ENCODE data around the gene SPG7.
A peak's percentile ranks its signal among the peaks of the same experiment; 100 is the strongest.

Gene SPG7

DNA sequence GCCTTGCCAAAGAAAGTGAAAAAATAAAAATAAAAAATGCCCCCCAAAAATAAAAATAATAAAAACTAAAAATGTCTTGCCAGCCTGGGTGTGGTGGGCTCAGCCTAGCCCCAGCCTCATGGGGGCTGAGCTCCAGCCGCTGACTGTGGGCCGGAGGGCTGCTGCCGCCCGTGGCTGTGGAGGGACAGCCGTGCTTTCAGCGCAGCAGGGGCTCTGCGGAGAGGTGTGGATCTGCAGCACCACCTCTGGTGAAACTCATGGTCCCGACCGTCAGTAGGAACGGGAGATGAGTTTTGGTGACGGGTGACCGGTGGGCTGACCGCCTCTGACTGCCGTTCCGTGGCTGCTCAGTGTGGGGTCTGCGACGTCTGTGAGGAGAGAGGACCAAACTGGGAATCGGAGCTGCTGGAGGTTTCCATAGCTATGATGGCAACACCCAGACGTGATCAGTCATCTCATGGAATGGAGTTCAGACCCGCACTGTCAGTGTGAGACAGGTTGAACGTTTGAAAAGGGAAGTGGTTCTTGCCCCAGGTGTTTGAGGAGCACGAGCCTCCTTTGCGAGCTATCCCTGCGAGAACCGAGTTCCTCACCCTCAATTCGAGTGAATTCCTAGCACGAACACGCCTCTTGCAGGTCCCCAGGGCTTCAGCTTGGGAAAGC is 40.3 kb downstream of the SPG7 start:
- DNase-seq: no peak

DNA sequence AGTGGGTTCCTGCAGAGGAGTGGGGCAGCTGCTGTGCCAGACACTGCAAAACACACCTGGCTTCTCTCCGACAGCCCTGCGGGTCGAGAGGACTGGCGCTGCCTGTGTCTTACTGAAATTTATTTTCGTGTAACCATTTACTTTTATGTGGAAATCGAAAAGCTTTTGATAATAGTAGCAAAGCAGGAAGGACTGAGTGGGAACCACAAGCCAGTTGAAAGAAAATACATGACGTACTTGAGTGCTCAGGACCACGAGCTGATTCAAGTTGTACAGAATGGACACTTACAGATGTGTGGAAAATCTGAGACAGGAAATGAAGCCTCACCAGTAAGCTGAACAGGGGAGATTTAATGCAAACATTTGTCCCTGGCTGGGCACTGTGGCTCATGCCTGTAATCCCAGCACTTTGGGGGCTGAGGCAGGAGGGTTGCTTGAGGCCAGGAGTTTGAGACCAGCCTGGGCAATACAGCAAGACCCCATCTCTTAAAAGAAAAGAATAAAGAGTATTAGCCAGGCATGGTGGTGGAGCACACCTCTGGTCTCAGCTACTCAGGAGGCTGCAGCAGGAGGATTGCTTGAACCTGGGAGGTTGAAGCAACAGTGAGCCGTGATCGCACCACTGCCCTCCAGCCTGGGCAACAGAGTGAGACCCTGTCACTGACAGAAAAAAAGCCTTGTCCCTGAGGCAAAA is 41.0 kb downstream of the SPG7 start:
- DNase-seq: no peak

DNA sequence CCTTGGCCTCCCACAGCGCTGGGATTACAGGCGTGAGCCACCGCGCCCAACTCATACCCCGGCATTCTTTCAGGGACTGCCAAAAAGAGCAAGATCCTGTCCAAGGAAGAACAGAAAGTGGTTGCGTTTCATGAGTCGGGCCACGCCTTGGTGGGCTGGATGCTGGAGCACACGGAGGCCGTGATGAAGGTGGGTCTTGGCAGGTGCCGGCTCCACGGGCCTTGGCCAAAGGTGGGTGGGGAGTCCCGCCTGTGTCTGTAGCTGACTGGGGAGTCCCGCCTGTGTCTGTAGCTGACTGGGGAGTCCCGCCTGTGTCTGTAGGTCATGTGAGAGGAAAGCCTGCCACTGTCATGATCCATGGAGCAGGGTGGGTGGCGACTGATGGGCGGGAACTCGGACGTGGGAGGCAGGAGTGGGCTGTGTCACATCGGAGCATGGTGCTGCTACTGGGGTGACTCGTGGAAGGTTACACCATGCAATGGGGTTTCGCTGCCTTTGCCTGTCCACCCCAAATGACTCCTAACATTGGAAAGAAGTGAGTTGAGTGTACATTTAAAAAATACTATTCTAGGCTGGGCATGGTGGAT is 42.3 kb downstream of the SPG7 start:
- no peak for DNase-seq

DNA sequence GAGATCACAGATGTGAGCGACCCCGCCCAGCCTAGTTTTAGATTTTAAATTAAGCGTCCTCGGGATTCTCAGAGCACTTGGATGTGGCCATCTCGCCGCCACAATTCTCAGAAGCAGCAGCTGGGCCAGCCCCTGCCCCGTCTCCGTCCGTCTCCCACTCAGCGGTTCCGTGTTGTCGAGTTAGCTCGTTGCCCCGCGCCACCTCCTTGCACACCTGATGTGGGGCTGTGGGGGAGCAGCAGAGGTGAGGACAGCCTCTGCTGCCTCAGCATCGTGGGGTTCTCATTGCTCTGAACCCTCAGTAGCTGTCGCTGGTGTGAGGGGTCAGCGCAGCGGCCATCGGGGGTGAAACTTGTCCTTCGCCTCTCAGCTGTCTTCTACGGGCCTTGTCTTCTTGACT is 44.1 kb downstream of the SPG7 start:
- DNase-seq: no peak

DNA sequence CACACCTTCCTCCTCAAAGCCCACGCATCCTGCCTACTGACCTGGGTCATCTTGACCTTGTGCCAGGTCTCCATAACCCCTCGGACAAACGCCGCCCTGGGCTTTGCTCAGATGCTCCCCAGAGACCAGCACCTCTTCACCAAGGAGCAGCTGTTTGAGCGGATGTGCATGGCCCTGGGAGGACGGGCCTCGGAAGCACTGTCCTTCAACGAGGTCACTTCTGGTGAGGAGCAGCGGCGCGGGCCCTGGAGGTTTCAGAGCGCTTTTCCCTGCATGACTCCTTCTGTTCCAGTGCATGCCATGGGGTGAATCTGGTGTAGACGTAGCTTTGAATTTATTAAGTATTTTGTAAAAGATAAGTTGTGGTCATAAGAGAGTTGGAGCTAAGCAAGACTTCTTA is 44.7 kb downstream of the SPG7 start:
- no peak for DNase-seq

DNA sequence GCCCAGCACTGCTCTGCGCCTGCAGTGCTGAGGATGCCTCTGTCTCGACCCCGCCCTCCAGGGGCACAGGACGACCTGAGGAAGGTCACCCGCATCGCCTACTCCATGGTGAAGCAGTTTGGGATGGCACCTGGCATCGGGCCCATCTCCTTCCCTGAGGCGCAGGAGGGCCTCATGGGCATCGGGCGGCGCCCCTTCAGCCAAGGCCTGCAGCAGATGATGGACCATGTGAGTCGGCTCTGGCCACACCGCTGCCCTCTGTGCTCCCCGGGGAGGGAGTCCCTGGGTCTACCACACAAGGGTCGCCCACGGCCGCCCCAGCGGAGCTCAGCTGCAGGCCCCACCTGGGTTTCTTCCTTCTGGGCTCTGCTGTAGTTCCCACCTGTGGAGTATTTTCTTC is 45.5 kb downstream of the SPG7 start:
- DNase-seq: no peak

DNA sequence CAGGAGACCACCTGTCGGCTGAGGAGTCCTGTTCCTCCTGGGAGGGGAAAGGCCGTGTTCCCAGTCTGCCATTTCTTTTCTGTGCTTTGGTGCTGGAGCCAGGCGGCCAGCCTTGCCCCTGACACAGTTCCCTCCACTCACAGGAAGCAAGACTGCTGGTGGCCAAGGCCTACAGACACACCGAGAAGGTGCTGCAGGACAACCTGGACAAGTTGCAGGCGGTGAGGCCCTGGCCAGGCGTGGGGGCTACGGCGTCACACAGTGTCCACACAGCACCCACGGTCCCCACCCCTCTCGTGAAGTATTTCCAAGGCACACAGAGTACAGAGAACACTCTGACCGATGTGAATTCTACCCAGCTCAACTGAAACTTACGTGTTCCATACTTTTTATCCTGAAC is 46.1 kb downstream of the SPG7 start:
- no peak for DNase-seq

DNA sequence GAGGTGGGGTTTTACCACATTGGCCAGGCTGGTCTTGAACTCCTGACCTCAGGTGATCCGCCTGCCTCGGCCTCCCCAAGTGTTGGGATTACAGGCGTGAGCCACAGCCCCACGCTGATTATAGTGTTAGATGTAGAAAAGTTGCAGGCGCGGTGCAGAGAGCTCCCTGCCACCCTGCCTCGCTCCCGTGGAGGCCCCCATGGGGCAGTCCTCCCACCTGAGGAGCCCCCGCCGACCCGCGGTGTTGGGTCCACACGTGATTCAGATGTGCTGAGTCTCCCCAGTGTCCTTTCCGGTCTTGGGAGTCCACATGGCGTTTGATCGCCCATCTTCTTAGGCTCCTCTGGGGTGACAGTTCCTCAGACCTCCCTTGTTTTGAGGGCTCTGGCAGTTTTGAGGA is 47.1 kb downstream of the SPG7 start:
- DNase-seq: no peak

DNA sequence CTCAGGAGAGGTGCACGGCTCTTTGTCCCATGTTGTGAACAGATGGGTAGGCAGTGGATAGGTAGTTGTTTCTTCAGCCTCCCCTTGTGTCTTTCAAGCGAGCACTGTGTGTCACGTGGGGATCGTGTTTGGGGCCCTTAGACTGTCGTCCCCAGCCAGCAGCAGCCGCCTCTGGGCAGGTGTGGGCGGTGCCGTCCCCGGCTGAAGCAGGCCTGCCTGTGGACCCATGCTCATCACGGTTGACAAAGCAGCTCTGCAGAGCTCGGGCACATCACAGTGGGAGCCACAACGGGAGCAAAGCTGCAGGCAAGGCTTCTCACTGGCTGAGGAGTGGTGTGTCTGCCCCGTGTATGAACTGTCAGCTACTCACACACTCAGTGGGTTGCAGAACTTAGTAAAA is 47.6 kb downstream of the SPG7 start:
- DNase-seq: no peak

DNA sequence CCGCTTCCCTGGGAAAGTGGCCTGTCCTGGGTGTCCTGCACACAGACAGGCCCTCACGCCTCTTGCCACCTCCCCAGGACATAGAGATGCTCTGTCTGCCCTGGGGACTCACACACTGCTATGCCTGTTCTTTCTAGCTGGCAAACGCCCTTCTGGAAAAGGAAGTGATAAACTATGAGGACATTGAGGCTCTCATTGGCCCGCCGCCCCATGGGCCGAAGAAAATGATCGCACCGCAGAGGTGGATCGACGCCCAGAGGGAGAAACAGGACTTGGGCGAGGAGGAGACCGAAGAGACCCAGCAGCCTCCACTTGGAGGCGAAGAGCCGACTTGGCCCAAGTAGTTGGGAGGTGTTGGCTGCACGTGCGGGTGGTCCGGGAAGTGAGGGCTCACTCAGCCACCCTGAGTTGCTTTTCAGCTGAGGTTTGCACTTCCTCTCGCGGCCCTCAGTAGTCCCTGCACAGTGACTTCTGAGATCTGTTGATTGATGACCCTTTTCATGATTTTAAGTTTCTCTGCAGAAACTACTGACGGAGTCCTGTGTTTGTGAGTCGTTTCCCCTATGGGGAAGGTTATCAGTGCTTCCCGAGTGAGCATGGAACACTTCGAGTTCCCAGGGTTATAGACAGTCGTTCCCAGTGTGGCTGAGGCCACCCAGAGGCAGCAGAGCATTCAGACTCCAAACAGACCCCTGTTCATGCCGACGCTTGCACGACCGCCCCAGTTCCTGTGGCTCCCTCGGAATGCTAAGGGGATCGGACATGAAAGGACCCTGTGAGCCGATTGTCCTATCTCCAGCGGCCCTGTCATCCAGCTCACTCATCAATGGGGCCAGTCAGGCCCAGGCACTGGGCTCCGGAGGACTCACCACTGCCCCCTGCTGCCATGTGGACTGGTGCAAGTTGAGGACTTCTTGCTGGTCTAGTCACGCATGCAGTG is 48.8 kb downstream of the SPG7 start:
- peak; percentile 65 for DNase-seq

DNA sequence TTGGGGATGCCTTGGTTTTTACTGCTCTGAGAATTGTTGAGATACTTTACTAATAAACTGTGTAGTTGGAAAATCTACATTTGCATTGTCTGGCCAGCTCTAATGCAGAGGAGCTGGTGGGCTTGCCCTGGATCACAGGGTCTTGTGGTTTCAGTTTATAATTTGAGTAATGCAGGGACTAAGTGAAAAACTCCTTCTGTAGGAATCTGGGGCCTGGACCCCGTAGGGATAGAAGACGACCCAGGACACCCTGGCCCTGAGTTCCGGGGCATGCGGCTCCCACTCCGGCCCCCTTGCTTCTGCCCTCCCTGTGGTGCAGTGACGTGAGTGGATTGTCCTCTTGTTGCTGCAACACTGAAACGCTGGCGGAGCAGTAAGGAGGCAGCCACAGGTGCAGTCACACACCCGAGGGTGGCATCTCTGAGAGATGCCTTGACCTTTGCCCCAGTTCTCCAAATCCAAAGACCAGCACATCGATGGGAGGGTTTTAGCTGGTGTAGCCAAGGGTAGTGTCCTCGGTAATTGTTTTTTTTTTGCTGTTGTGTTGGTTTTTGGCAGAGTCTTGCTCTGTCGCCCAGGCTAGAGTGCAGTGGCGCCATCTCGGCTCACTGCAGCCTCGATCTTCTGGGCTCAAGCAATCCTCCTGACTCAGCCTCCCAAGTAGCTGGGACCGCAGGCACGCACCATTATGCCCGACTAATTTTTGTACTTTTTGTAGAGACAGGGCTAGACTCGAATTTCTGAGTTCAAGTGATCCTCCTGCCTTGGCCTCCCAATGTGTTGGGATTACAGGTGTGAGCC is 49.7 kb downstream of the SPG7 start:
- no peak for DNase-seq

DNA sequence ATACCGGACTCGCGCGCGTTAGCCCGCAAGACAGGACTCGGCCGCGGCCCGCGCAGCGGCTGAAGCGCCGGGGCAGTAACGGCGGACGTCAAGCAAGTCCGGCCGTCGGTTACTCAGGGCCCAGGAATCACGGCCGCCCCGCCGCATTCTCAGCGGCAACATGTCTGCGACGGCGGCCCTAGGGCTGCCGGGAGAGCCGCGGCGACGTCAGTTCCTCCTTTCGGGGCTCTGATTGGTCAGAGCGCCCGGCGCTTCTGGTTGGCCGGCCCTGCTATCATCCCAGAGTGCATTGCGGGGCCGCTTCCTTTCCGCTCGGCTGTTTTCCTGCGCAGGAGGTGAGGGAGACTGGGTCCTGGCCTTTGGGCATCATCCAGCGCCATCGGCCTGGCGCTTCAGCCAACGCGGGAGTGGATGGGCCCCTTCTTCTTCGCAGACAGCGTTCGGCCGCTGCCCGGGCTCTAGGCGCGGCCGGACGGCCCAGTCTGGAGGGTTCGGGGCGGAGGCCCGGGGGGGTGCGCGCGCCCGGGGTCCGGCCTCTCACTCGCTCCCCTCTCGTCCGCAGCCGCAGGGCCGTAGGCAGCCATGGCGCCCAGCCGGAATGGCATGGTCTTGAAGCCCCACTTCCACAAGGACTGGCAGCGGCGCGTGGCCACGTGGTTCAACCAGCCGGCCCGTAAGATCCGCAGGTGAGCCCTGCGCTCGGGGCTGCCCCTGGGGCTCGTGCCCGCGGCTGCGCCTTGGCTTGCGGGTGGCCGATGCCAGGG is 52.4 kb downstream of the SPG7 start, which contains the start of gene RPL13:
Gene RPL13, plus strand, starts transcription at position 305 of the 764 bp plus-strand sequence. Its CDS starts 278 bp downstream, at position 583.
- peak; percentile 88 for DNase-seq

DNA sequence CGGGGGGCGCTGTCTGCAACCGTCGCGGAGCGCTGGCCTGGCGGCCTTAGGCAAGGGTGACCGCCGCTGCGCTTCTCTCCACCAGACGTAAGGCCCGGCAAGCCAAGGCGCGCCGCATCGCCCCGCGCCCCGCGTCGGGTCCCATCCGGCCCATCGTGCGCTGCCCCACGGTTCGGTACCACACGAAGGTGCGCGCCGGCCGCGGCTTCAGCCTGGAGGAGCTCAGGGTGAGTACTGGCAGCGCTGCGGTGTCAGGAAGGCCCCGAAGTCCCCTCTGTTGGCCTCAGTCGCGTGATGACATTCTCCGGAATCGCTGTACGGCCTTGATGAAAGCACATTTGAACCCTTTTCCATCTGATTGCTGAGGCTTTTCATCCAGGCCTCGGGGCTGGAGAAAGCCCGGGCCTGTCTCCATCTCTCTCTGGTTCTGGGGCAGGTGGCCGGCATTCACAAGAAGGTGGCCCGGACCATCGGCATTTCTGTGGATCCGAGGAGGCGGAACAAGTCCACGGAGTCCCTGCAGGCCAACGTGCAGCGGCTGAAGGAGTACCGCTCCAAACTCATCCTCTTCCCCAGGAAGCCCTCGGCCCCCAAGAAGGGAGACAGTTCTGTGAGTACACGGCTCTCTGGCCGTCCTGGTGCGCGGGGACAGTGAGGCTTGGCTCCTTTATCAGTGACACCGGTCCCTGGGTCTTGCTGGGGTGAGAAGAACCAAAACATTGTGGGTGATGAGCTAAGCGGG is 53.1 kb downstream of the SPG7 start:
- no peak for DNase-seq

DNA sequence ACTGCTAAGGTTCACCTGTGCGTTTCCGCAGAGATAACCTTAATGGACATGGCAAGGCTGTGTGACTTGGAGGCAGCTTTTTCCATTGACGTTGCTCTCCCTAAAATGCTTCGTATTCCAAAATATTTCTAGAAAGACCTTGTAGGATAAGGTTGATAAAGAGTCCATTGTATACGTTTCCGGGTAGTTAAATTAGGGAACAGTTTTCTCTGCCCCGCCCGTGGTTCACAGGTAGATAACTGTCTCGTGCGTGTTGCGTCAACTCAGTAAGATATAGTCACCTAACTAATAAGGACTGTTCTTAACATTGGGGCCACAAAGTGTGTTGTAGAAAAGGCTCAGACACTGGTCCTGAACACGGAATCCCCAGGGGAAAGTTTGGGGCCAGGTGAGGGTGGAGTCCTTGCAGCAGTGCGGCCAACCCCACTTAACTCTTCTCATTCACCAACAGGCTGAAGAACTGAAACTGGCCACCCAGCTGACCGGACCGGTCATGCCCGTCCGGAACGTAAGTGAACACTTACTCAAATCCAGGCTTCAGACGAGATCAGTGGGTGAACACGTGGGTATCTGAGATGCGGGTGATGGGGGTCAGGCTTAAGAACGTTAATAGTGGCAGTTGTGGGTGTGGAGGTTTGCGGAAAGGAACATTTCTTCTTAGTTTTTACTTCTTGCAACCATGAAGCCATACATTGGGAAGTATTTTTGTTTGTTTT is 53.8 kb downstream of the SPG7 start:
- DNase-seq: no peak

DNA sequence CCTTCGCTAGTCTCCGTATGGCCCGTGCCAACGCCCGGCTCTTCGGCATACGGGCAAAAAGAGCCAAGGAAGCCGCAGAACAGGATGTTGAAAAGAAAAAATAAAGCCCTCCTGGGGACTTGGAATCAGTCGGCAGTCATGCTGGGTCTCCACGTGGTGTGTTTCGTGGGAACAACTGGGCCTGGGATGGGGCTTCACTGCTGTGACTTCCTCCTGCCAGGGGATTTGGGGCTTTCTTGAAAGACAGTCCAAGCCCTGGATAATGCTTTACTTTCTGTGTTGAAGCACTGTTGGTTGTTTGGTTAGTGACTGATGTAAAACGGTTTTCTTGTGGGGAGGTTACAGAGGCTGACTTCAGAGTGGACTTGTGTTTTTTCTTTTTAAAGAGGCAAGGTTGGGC is 54.7 kb downstream of the SPG7 start:
- no peak for DNase-seq

DNA sequence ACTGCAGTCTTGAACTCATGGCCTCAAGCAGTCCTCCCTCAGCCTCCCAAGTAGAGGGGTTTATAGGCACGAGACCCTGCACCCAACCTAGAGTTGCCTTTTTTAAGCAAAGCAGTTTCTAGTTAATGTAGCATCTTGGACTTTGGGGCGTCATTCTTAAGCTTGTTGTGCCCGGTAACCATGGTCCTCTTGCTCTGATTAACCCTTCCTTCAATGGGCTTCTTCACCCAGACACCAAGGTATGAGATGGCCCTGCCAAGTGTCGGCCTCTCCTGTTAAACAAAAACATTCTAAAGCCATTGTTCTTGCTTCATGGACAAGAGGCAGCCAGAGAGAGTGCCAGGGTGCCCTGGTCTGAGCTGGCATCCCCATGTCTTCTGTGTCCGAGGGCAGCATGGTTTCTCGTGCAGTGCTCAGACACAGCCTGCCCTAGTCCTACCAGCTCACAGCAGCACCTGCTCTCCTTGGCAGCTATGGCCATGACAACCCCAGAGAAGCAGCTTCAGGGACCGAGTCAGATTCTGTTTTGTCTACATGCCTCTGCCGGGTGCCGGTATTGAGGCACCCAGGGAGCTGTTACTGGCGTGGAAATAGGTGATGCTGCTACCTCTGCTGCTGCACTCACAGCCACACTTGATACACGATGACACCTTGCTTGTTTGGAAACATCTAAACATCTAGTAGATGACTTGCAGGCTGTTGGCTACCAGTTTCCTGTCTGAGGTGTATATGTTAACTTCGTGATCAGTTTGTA is 55.6 kb downstream of the SPG7 start:
- no peak for DNase-seq

DNA sequence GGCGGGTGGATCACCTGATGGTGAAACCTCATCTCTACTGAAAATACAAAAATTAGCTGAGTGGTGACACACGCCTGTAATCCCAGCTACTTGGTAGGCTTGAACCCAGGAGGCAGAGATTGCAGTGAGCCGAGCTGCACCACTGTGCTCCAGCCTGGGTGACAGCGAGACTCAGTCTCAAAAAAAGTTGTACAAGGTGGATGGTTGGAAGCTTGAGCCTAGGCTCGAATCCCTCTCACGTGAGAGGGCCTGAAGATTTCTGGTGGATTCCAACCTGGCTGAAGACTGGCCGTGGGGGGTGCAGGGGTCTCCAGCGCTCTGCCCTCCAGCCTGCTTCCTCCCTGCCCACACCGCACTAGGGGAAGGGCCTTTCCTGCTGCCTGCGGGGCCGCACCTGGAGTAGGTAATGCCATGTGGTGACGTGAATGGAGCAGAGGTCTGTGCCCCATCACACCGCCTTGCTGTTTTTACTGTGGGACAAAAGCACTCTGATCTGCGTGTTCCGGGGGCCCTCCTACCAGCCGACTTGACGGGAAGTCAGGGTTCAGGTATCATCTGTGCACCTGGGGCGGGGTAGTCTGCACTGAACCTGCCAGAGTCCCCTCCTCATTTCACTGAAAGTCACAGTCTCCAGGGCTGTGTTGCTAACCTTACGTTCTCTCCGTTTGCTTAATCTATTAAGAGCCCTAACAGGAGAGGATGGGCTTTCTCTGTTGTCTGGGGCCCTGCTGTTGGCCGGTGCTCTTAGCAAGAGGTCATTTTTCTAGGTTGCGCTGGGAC is 56.5 kb downstream of the SPG7 start:
- DNase-seq: no peak

DNA sequence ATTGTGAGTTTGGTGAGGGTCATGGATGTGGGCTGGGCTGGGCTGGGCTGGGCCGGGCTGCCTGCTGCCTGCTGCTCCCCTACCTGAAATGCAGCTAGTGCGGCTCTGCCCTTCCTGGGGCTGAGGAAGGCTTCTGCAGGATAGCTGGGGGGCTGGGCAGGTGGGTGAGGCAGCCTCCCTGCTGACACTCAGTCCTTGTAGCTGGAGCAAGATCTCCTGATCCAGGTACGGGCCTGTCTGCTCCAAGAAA is 57.0 kb downstream of the SPG7 start:
- no peak for DNase-seq
